ENCODE results near the gene TRPM3. TPM values are rescaled to one million over a fixed set of nuclear protein-coding genes. Genes with fewer than 3 reads are reported as not detected.

Gene TRPM3
- total RNA-seq, 4 donors from 2014 or later = 0.27 to 1.2 (median 0.47) TPM; not detected in 1

GRCh38 chr9:70772601-70773000, 348.8 kb downstream of the TRPM3 start:
- H3K4me3 ChIP-seq = no peak overlapping the region
- H3K27ac ChIP-seq = no peak overlapping the region
- WGBS, 2 donors (ENCODE audit: low coverage in 1 of 2) = 67 to 72% methylated on average over 2 to 3 of the region's 3 CpGs
- no peaks in the 10 kb centered on the region for H3K4me1 ChIP-seq
- H3K36me3 ChIP-seq = no peaks in the 10 kb centered on the region
- no peak for ATAC-seq
- TF ChIP-seq POLR2AphosphoS5 (IDR thresholded peaks at IDR 0.05) (no peak), CTCF (IDR thresholded peaks at IDR 0.05) (no peak), POLR2A (IDR thresholded peaks at IDR 0.05) (no peak), EP300 (IDR thresholded peaks at IDR 0.05) (no peak)
- H3K27me3 ChIP-seq = no peaks in the 10 kb centered on the region
- no peaks in the 10 kb centered on the region for H3K9me3 ChIP-seq

GRCh38 chr9:70765946-70766345, 355.5 kb downstream of the TRPM3 start:
- no peak overlapping the region for H3K4me3 ChIP-seq
- no peaks in the 10 kb centered on the region for H3K27me3 ChIP-seq
- H3K4me1 ChIP-seq = no peaks in the 10 kb centered on the region
- no peak overlapping the region for H3K27ac ChIP-seq
- H3K9me3 ChIP-seq = no peaks in the 10 kb centered on the region
- no peak for TF ChIP-seq EP300 (IDR thresholded peaks at IDR 0.05)
- TF ChIP-seq POLR2AphosphoS5 (IDR thresholded peaks at IDR 0.05) = no peak
- TF ChIP-seq CTCF (IDR thresholded peaks at IDR 0.05) = no peak
- TF ChIP-seq POLR2A (IDR thresholded peaks at IDR 0.05) = no peak
- WGBS, 2 donors (ENCODE audit: low coverage in 1 of 2) = 55 to 73% methylated on average over 1 of the region's 1 CpG
- no peaks in the 10 kb centered on the region for H3K36me3 ChIP-seq
- ATAC-seq = no peak

- H3K27ac ChIP-seq = no peak overlapping the region
- 11 to 24% methylated on average over 5 to 8 of the region's 8 CpGs for WGBS, 2 donors (ENCODE audit: low coverage in 1 of 2)
- H3K4me1 ChIP-seq = no peaks in the 10 kb centered on the region
- ATAC-seq = no peak
- H3K4me3 ChIP-seq = no peak overlapping the region
- H3K27me3 ChIP-seq = no peaks in the 10 kb centered on the region
- no peaks in the 10 kb centered on the region for H3K9me3 ChIP-seq
- no peaks in the 10 kb centered on the region for H3K36me3 ChIP-seq
- TF ChIP-seq CTCF (IDR thresholded peaks at IDR 0.05) (no peak), POLR2AphosphoS5 (IDR thresholded peaks at IDR 0.05) (no peak), EP300 (IDR thresholded peaks at IDR 0.05) (no peak), POLR2A (IDR thresholded peaks at IDR 0.05) (no peak)
Measured at GRCh38 chr9:70761139-70761670, 360.2 kb downstream of the TRPM3 start.

GRCh38 chr9:70760228-70760627, 361.2 kb downstream of the TRPM3 start:
- no peaks in the 10 kb centered on the region for H3K4me1 ChIP-seq
- H3K4me3 ChIP-seq = no peak overlapping the region
- H3K36me3 ChIP-seq = no peaks in the 10 kb centered on the region
- no peak for ATAC-seq
- 70 to 73% methylated on average over 2 of the region's 8 CpGs for WGBS, 2 donors (ENCODE audit: low coverage in 1 of 2)
- no peak overlapping the region for H3K27ac ChIP-seq
- TF ChIP-seq POLR2AphosphoS5 (IDR thresholded peaks at IDR 0.05) (no peak), EP300 (IDR thresholded peaks at IDR 0.05) (no peak), POLR2A (IDR thresholded peaks at IDR 0.05) (no peak), CTCF (IDR thresholded peaks at IDR 0.05) (no peak)
- no peaks in the 10 kb centered on the region for H3K9me3 ChIP-seq
- H3K27me3 ChIP-seq = no peaks in the 10 kb centered on the region

GRCh38 chr9:70753311-70753710, 368.1 kb downstream of the TRPM3 start:
- TF ChIP-seq POLR2A (IDR thresholded peaks at IDR 0.05) = no peak
- TF ChIP-seq POLR2AphosphoS5 (IDR thresholded peaks at IDR 0.05) = no peak
- TF ChIP-seq EP300 (IDR thresholded peaks at IDR 0.05) = no peak
- TF ChIP-seq CTCF (IDR thresholded peaks at IDR 0.05) = no peak
- Histone ChIP-seq H3K4me1 (no peaks in the 10 kb centered on the region), H3K9me3 (no peaks in the 10 kb centered on the region), H3K36me3 (no peaks in the 10 kb centered on the region), H3K4me3 (no peak overlapping the region), H3K27me3 (no peaks in the 10 kb centered on the region), H3K27ac (no peak overlapping the region)
- 51 to 60% methylated on average over 4 of the region's 4 CpGs for WGBS, 2 donors (ENCODE audit: low coverage in 1 of 2)
- no peak for ATAC-seq
